Activated naive CD4-positive, alpha-beta T cell (primary cell): ENCODE measurements around the gene LRRC3B.
"Not testable (repeated sequence)": the region's sequence is repeated elsewhere in the genome, so short reads cannot be mapped to it uniquely, and the experiment has no call there.

ENCODE experiments used
- DNase-seq, 4 experiments: peaks; one replicate each; lab custom pipeline; 2025; lab: John Stamatoyannopoulos, UW

LRRC3B gene, protein sequence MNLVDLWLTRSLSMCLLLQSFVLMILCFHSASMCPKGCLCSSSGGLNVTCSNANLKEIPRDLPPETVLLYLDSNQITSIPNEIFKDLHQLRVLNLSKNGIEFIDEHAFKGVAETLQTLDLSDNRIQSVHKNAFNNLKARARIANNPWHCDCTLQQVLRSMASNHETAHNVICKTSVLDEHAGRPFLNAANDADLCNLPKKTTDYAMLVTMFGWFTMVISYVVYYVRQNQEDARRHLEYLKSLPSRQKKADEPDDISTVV

GRCh38 chr3:26622621-26623418 lies at the start of gene LRRC3B:
Gene LRRC3B (plus strand): TSS chr3:26622772. CDS start chr3:26709673, 86,901 bp downstream.
- DNase-seq: no peak

GRCh38 chr3:26574766-26575165 lies 47.8 kb upstream of the LRRC3B start:
- DNase-seq: no peak

GRCh38 chr3:26579116-26579515 lies 43.5 kb upstream of the LRRC3B start:
- no peak for DNase-seq

GRCh38 chr3:26587571-26587970 lies 35.0 kb upstream of the LRRC3B start:
- no peak for DNase-seq

DNA sequence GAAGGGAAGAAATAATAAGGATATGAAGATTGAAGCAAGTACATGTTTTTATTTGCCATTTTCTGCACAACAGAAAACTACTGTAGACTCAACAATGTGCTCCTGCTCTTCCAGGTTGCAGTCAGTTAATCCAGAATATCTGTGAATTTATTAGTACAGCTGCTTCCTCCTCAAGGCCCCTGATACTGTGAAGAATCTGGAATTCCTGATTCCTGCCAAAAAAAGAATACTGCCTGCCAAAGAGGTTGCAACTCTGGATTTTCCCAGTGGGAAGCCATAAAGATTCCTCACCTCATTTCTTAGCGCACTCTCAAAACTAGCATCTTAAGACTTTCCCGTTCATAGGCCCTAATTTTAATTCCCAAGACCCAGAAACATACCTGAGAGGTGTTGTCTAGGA lies 33.6 kb upstream of the LRRC3B start:
- DNase-seq: no peak

DNA sequence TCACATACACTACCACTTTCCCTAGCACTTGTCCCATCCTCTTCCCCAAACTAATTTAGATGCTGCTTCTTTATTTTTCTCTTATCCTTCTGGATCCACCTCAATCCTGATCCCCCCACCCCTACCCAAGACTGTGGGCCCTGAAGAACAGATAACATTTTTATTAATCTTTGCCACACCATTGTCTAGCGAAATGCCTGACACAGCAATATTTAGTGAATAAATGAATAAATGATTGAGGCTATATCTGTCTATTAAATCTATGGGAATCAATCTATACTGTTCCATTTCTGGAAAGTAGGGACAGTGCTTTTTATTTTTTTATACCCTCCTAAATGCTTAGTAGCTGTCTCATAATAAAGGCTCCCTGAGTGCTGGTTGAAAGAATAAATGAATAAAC lies 32.9 kb upstream of the LRRC3B start:
- DNase-seq: no peak

- no peak for DNase-seq
These were observed 31.6 kb upstream of the LRRC3B start for GRCh38 chr3:26590919-26591484.

DNA sequence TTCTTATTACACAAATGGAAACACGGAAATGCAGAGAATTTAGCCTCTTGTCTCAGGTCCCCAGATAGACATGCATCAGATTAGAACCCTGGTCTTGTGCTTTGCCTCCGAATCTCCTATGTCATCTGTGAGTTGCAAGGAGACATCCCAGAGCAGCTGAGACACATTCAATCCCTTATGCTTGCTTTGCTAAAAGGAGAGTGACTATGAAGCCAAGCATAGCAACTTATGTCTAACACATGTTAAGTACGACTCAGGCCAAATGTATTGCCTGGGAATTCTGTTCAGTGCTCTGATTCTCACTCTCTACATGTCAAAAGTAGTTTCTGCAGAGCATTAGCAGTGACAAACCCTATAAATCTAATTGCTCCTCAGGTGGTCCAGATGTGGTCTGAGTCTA lies 30.6 kb upstream of the LRRC3B start:
- DNase-seq: no peak

DNA sequence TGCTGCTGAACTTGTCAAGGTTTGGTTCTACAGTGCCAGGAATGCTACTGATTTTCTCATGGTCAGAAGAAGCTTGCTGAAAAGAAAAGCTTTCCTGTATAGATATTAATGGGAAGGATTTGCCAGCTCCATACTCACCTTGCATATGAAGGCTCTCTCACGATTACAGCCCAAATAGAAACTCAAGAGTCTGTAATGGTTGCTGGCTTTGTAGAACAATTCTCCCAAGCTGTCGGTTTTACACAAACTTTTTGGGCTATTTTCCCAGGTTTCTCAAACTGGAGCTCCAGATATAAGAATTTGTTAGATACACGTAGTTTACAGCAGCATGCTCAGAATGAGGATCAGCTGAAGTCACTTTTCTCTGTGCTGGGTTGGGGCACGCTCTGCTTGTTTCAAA lies 30.1 kb upstream of the LRRC3B start:
- no peak for DNase-seq

DNA sequence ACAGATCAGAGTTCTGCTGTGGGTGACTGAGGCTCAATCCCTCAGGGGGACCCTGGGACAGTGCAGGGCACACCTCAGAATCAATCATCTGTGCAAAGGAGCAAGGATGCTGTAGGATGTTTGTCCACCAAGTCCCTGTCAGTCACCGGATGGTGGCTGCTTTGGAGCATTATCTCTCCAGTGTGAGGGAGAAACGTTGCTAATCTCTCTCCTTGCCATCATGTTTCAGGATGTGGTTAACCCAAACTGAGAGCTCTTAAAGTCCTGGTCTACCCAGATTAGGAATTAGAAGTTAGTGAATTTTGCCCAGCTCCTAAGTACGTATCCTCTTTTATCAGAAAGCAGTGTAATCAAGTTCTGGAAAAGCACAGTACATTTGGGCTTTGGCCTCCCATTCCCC lies 26.2 kb upstream of the LRRC3B start:
- DNase-seq: no peak

DNA sequence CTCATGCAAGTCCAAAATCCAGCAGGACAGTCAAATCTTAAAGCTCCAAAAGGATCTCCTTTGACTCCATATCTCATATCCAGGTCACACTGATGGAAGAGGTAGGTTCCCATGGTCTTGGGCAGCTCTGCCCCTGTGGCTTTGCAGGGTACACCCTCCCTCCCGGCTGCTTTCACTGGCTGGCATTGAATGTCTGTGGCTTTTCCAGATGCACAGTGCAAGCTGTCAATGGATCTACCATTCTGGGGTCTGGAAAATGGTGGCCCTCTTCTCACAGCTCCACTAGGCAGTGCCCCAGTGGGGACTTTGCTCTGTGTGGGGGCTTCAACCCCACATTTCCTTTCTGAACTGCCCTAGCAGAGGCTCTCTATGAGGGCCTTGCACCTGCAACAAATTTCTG lies 19.3 kb upstream of the LRRC3B start:
- not testable (repeated sequence) for DNase-seq

- DNase-seq: not testable (repeated sequence)
These were observed 18.8 kb upstream of the LRRC3B start for GRCh38 chr3:26603771-26604170.

DNA sequence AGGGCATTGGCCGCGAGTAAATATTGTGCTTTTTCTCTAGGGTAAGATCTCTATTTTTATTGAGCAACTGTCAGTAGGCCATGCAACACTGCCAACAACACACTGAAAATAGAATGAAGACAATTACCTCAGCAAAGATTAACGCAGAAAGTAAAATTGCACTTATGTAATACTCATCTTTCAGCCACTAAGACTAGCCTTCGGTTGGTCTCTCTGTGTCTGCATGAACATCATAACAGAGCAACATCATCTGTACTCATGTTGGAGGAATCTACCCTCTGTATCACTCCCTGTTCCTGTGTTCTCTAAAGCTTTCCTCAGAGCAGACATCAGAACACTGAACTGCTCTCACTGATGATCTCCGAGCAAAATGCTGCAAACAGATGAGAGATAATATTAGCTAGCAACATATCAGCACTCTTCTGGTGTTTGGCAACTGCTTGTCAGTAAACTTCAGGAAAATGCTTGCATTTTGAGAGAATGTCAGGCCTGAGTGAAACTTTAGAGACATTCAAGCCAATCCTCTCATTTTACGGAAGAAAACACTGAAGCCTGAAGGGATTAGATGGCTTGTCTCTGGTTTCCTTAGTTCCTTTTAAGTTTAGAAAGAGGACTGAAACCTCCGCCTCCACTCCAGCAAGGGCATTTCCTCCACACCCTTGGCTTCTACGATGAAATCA lies 8.4 kb upstream of the LRRC3B start:
- DNase-seq: no peak

GRCh38 chr3:26621176-26621575 lies 1.4 kb upstream of the LRRC3B start:
- DNase-seq: no peak

DNA sequence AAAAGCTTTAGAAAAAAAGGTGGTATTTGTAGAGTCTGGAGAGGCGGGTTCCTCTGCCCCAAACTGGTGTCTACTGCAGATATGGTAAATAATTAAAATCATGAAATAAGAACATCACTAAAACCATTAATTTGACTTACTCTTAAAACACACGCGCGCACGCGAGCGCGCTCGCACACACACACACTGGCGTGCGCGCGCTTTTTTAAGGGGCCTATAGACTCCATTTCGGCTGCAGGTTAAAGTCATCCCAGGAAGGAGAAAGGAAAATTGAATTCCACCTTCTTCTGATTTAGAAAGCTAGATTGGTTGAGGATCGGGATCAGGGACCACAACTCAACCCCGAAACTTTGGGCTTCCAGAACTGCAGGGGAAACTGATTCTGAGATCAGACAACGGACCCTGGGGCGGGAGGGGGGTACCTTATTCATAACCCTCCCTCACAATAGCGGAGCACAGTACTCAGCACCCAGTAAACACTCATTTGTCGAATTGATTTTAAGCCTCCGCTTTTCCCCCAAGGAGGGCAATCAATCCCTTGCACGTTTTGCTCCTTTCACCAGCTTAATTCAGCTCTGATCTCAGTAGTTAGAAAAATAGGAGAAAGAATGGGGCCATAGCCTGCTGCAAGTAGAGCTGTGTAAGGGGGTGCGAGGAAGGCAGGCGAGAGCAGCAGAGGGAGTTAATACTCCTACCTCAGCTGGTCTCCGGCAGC lies 509 bp upstream of the LRRC3B start:
- DNase-seq: no peak

- DNase-seq: no peak
These were observed 1.0 kb downstream of the LRRC3B start for GRCh38 chr3:26623419-26624208.

GRCh38 chr3:26624209-26624765 lies 1.7 kb downstream of the LRRC3B start:
- no peak for DNase-seq

- DNase-seq: no peak
These were observed 2.6 kb downstream of the LRRC3B start for GRCh38 chr3:26625187-26625586.

DNA sequence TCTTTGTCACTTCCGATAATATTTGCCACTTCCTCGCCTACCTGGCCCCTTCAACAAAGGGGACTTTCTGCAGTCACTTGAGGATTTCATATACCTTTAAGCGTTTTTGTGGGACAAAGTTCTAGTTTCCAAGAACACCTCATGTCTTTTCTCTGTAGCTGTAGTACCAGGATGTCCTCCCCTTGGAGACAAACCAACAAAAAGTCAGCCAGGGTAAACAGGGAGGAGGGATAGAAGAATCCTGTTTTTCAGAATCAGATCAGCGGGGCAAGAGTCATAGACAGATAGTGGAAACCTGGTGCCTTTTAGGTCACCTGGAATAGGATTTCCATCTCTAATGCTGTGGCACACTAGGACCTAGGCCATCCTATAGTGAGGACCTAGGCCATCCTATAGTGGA lies 4.5 kb downstream of the LRRC3B start:
- no peak for DNase-seq

DNA sequence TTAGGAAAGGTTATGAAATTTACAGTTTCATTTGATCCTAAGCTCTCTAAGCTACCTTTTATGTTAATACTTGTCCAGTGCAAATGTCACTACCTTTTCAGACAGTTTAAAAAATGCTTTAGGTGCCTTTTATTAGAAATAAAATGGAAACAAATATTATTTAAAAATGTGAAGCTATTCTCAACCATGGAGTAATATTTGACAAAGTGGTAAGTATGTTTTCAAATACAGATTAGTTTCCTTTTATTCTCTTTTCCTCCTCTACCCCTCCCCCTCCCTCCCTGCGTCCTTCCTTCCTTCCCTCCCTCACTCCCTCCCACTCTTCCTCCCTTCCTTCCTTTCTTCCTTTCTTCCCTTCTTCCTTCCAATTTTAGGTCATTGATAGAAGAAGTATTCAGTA lies 6.3 kb downstream of the LRRC3B start:
- DNase-seq: no peak
